ENCODE results near the gene FAM20C. TPM values are rescaled to one million over a fixed set of nuclear protein-coding genes. Genes with fewer than 3 reads are reported as not detected.

The FAM20C gene
- total RNA-seq, 2 donors from 2014 or later = 33.5 to 53.5 TPM

GRCh38 chr7:165661-166337 is 26.6 kb upstream of the FAM20C start:
- Histone ChIP-seq H3K4me3 (ENCODE audit: low read length) (no peak overlapping the region), H3K27ac (ENCODE audit: low read depth, low read length) (no peak overlapping the region), H3K27me3 (ENCODE audit: control insufficient read depth, insufficient read depth, low read length, poor library complexity, severe bottlenecking) (no peaks in the 10 kb centered on the region), H3K36me3 (ENCODE audit: control insufficient read depth, insufficient read depth, low read length) (no peaks in the 10 kb centered on the region), H3K9me3 (ENCODE audit: control insufficient read depth, low read length) (no peaks in the 10 kb centered on the region), H3K4me1 (ENCODE audit: control insufficient read depth, insufficient read depth, low read length) (peaks cover 5% of the 10 kb centered on the region), H3K9ac (ENCODE audit: extremely low read depth, low read length, poor library complexity, severe bottlenecking) (no peak overlapping the region)
- Mint-ChIP-seq H3K27ac (no peak overlapping the region), H3K4me1 (peaks cover 11% of the 10 kb centered on the region), H3K4me3 (no peak overlapping the region), H3K9me3 (no peaks in the 10 kb centered on the region), H3K27me3 (ENCODE audit: insufficient read depth) (peaks cover 33% of the 10 kb centered on the region), H3K36me3 (ENCODE audit: low read depth) (no peaks in the 10 kb centered on the region)
- 84 to 87% methylated on average over 9 to 10 of the region's 10 CpGs for WGBS, 2 experiments (ENCODE audit: insufficient coverage in 1 of 2, insufficient read length in 1 of 2)
- no peak for TF ChIP-seq CTCF (conservative IDR thresholded peaks at IDR 0.05)
- no peak for DNase-seq

DNA sequence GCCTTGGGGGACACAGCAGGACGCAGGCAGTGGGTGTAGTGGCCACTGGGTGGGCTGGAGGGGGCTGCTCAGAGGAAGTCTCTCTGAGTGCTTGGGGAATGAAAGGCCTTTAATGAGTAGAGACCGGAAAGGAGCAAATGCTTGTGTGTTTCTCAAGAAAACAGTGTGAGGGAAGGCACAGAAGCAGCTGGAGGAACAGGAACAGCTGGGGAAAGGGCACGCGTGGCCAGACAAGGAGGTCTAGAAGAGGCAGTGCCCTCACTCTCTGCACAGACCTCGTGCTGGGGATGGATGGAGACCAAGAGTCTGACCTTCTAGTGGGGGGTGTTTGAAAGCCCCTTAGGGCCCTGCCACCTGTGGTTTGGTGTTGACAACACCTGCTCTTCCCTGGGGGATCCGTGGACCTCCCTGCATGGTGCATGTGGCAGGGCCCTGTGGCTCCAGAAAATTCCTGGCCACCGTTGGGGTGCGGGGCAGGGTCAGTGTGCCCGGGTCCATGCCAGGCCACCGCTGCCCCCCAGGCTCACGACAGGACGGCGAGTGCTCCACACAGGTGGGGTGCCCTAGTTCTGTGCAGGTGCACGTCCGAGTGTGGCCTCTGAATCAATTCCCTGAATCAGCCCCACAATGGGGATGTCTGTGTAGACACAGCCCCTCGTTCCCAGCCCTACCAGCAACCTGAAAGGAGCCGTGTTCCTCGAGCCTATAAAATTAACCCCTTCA is 25.9 kb upstream of the FAM20C start:
- Mint-ChIP-seq H3K27ac (no peak overlapping the region), H3K4me3 (no peak overlapping the region), H3K4me1 (peaks cover 11% of the 10 kb centered on the region), H3K9me3 (no peaks in the 10 kb centered on the region), H3K27me3 (ENCODE audit: insufficient read depth) (peaks cover 33% of the 10 kb centered on the region), H3K36me3 (ENCODE audit: low read depth) (no peaks in the 10 kb centered on the region)
- 89% methylated on average over 15 to 18 of the region's 18 CpGs for WGBS, 2 experiments (ENCODE audit: insufficient coverage in 1 of 2, insufficient read length in 1 of 2)
- Histone ChIP-seq H3K4me3 (ENCODE audit: low read length) (no peak overlapping the region), H3K9ac (ENCODE audit: extremely low read depth, low read length, poor library complexity, severe bottlenecking) (no peak overlapping the region), H3K9me3 (ENCODE audit: control insufficient read depth, low read length) (no peaks in the 10 kb centered on the region), H3K27me3 (ENCODE audit: control insufficient read depth, insufficient read depth, low read length, poor library complexity, severe bottlenecking) (no peaks in the 10 kb centered on the region), H3K4me1 (ENCODE audit: control insufficient read depth, insufficient read depth, low read length) (peaks cover 5% of the 10 kb centered on the region), H3K36me3 (ENCODE audit: control insufficient read depth, insufficient read depth, low read length) (no peaks in the 10 kb centered on the region), H3K27ac (ENCODE audit: low read depth, low read length) (no peak overlapping the region)
- DNase-seq = no peak
- TF ChIP-seq CTCF (conservative IDR thresholded peaks at IDR 0.05) = no peak

GRCh38 chr7:167090-167855 is 25.1 kb upstream of the FAM20C start:
- 87 to 89% methylated on average over 17 to 25 of the region's 25 CpGs for WGBS, 2 experiments (ENCODE audit: insufficient coverage in 1 of 2, insufficient read length in 1 of 2)

More at GRCh38 chr7:167090-167855, 25.1 kb upstream of the FAM20C start:
- no peak for DNase-seq
- TF ChIP-seq CTCF (conservative IDR thresholded peaks at IDR 0.05) = no peak
- no peak overlapping the region for H3K9ac ChIP-seq (ENCODE audit: extremely low read depth, low read length, poor library complexity, severe bottlenecking)
- H3K9me3 Mint-ChIP-seq = no peaks in the 10 kb centered on the region
- no peak overlapping the region for H3K27ac Mint-ChIP-seq
- H3K4me1 Mint-ChIP-seq = peaks cover 10% of the 10 kb centered on the region
- H3K4me3 ChIP-seq (ENCODE audit: low read length) = no peak overlapping the region
- no peaks in the 10 kb centered on the region for H3K9me3 ChIP-seq (ENCODE audit: control insufficient read depth, low read length)
- H3K27ac ChIP-seq (ENCODE audit: low read depth, low read length) = no peak overlapping the region
- H3K36me3 ChIP-seq (ENCODE audit: control insufficient read depth, insufficient read depth, low read length) = no peaks in the 10 kb centered on the region
- no peak overlapping the region for H3K4me3 Mint-ChIP-seq
- H3K27me3 Mint-ChIP-seq (ENCODE audit: insufficient read depth) = peaks cover 33% of the 10 kb centered on the region
- peaks cover 5% of the 10 kb centered on the region for H3K4me1 ChIP-seq (ENCODE audit: control insufficient read depth, insufficient read depth, low read length)
- no peaks in the 10 kb centered on the region for H3K36me3 Mint-ChIP-seq (ENCODE audit: low read depth)
- no peaks in the 10 kb centered on the region for H3K27me3 ChIP-seq (ENCODE audit: control insufficient read depth, insufficient read depth, low read length, poor library complexity, severe bottlenecking)

Measured in endodermal cell (in vitro differentiated cells).